ENCODE measurements around the gene ANAPC16. TPM values are rescaled to one million over a fixed set of nuclear protein-coding genes. Genes with fewer than 3 reads are reported as not detected.

The ANAPC16 gene
- total and polyA plus RNA-seq, 4 donors: 67.9 to 138 (median 91.4) TPM

- H3K27me3 ChIP-seq (ENCODE audit: control insufficient read depth in 3 of 3, insufficient read depth in 3 of 3, low read length in 2 of 3): no peaks in the 10 kb centered on the region
- no peak for ATAC-seq (ENCODE audit: insufficient read depth, low FRiP score)
- DNase-seq: peak in 2 of 3 donors; percentile 62 to 63
- peak overlapping the region; percentile 65 to 76 for H3K27ac ChIP-seq (ENCODE audit: low read depth in 1 of 2, low read length in 1 of 2)
- peak overlapping the region in 1 of 2 donors; percentile 64 for H3K9ac ChIP-seq (ENCODE audit: insufficient read depth in 1 of 2, low read length in 2 of 2)
- no peaks in the 10 kb centered on the region for H3K36me3 ChIP-seq (ENCODE audit: control insufficient read depth in 4 of 4, insufficient read depth in 4 of 4, low read length in 4 of 4)
- no peak overlapping the region for H3K4me3 ChIP-seq
- no peaks in the 10 kb centered on the region for H3K9me3 ChIP-seq (ENCODE audit: control insufficient read depth in 4 of 4, insufficient read depth in 3 of 4, low read length in 3 of 4)
- WGBS, 2 donors: 84 to 88% methylated on average over 3 of the region's 3 CpGs
- peaks cover 26 to 48% (median 32%) of the 10 kb centered on the region in 5 donors for H3K4me1 ChIP-seq (ENCODE audit: control insufficient read depth in 5 of 5, insufficient read depth in 5 of 5, low read length in 5 of 5)
- no peak for TF ChIP-seq CTCF (IDR thresholded peaks at IDR 0.05; ENCODE audit: control extremely low read depth, extremely low read depth)
Observed at GRCh38 chr10:72252972-72253371, 37.2 kb downstream of the ANAPC16 start.

DNA sequence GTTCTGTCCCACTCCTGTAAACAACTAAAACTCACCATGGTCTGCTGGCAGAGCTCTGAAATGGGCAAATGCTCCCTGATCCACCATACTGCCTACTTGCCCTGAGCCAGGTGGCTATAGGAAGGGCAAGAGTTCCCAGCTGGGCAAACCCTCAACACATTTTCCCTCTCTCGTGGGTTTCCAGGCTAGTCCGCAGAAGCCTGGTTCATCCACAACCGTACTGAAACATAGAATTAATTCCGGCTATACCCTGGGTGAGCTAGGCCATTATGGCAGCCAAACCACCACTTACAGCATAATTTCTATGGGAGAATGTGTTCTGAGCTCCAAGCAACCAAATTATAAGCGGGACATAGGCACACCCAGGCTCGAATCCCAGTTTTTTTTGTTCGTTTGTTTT is 37.8 kb downstream of the ANAPC16 start:
- 90 to 92% methylated on average over 7 of the region's 7 CpGs for WGBS, 2 donors
- no peaks in the 10 kb centered on the region for H3K9me3 ChIP-seq (ENCODE audit: control insufficient read depth in 4 of 4, insufficient read depth in 3 of 4, low read length in 3 of 4)
- no peak for TF ChIP-seq CTCF (IDR thresholded peaks at IDR 0.05; ENCODE audit: control extremely low read depth, extremely low read depth)
- H3K4me3 ChIP-seq: no peak overlapping the region
- DNase-seq (no peak), ATAC-seq (ENCODE audit: insufficient read depth, low FRiP score) (no peak)
- peak overlapping the region in 1 of 2 donors; percentile 64 for H3K9ac ChIP-seq (ENCODE audit: insufficient read depth in 1 of 2, low read length in 2 of 2)
- no peaks in the 10 kb centered on the region for H3K36me3 ChIP-seq (ENCODE audit: control insufficient read depth in 4 of 4, insufficient read depth in 4 of 4, low read length in 4 of 4)
- H3K4me1 ChIP-seq (ENCODE audit: control insufficient read depth in 5 of 5, insufficient read depth in 5 of 5, low read length in 5 of 5): peaks cover 23 to 41% (median 30%) of the 10 kb centered on the region in 5 donors
- no peaks in the 10 kb centered on the region for H3K27me3 ChIP-seq (ENCODE audit: control insufficient read depth in 3 of 3, insufficient read depth in 3 of 3, low read length in 2 of 3)
- H3K27ac ChIP-seq (ENCODE audit: low read depth in 1 of 2, low read length in 1 of 2): peak overlapping the region; percentile 65 to 86

- Histone ChIP-seq H3K9me3 (ENCODE audit: control insufficient read depth in 4 of 4, insufficient read depth in 3 of 4, low read length in 3 of 4) (no peaks in the 10 kb centered on the region), H3K36me3 (ENCODE audit: control insufficient read depth in 4 of 4, insufficient read depth in 4 of 4, low read length in 4 of 4) (no peaks in the 10 kb centered on the region), H3K4me1 (ENCODE audit: control insufficient read depth in 5 of 5, insufficient read depth in 5 of 5, low read length in 5 of 5) (peaks cover 26 to 50% (median 30%) of the 10 kb centered on the region in 5 donors), H3K9ac (ENCODE audit: insufficient read depth in 1 of 2, low read length in 2 of 2) (peak overlapping the region in 1 of 2 donors; percentile 61), H3K27me3 (ENCODE audit: control insufficient read depth in 3 of 3, insufficient read depth in 3 of 3, low read length in 2 of 3) (no peaks in the 10 kb centered on the region), H3K4me3 (no peak overlapping the region), H3K27ac (ENCODE audit: low read depth in 1 of 2, low read length in 1 of 2) (peak overlapping the region; percentile 86 to 98)
- TF ChIP-seq CTCF (IDR thresholded peaks at IDR 0.05; ENCODE audit: control extremely low read depth, extremely low read depth): no peak
- 11 to 17% methylated on average over 15 of the region's 15 CpGs for WGBS, 2 donors
- DNase-seq (peak; percentile 90 to 96 (median 95)), ATAC-seq (ENCODE audit: insufficient read depth, low FRiP score) (peak; percentile 90)
Observed at GRCh38 chr10:72254813-72255568, 39.2 kb downstream of the ANAPC16 start.
